22Rv1 (cell line): ENCODE data around the gene ATG7.

Source experiments
- H3K27ac ChIP-seq: fragments of 450-650 bp; 2 replicates; pipeline ENCODE4 v1.5.1; 2017
- CTCF ChIP-seq: fragments of 450-650 bp; IDR thresholded peaks from 2 replicates; pipeline ENCODE4 v1.5.1; 2017; ENCODE audit warnings: mild to moderate bottlenecking
- ZFX ChIP-seq: fragments of 450-650 bp; IDR thresholded peaks from 2 replicates; pipeline ENCODE4 v1.6.1; 2017; ENCODE audit warnings: antibody characterized with exemption, borderline replicate concordance

Gene ATG7

DNA sequence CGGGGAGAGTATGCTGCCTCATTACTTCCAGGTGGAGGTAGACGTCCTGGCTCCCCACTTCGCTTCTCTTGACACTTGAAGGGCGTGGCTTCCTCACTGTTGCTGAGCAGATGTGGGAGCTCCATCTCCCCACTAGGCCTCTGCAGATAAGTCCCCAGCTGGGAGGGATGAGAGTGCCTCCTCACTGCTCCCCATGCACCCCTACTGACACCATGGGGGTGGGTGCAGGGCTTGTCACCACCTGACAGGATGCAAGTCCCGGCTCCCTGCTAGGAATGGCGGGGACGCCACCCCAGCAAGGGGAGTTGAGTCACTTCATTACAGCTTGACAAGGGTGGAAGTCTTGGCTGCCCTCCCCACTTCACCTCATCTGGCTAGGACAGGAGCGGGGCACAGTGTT lies 36.8 kb upstream of the ATG7 start:
- no peak overlapping the region for H3K27ac ChIP-seq
- TF ChIP-seq ZFX, result no peak
- TF ChIP-seq CTCF, result no peak

DNA sequence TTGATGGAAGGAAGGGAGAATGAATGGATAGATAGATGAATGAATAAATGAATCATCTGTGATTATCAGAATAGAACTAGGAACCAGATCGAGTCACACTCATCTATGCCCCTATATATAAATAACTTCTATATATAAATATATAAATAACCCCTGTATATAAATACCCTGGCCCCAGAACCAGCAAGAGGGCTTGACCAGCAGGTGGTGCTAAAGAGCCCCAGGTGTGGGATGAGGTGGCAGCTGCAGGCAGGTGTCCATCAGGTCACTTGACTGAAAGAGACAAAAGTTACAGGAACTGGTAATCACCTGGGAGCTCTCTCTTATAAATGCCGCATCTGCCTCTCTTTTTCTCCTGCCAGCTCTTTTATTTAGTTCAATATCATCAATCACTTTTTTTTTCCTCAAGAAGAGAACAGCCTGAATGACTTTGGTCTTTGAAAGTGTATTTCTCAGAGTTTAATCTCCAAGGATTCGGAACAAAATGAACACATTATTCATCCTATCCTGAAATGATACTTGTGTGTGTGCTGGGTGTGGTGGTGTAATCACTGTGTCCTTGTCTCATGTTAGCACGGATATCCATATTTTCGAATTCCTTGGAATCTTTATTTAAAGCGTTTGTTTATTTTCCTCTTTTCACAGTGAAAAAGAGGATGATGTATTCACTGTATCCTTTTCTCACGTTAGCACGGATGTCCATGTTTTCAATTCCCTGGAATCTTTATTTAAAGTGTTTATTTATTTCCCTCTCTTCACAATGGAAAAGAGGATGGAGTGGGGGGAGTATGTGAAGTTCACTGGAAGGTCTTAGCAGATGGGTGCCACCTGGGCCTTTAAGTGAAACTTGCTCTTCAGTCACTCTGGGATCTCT lies 35.4 kb upstream of the ATG7 start:
- TF ChIP-seq CTCF (peak; percentile 94), ZFX (no peak)

GRCh38 chr3:11238060-11238459 lies 34.1 kb upstream of the ATG7 start:
- TF ChIP-seq ZFX (no peak), CTCF (no peak)
- H3K27ac ChIP-seq, result no peak overlapping the region

More for the DNA sequence above, 35.4 kb upstream of the ATG7 start:
- no peak overlapping the region for H3K27ac ChIP-seq

DNA sequence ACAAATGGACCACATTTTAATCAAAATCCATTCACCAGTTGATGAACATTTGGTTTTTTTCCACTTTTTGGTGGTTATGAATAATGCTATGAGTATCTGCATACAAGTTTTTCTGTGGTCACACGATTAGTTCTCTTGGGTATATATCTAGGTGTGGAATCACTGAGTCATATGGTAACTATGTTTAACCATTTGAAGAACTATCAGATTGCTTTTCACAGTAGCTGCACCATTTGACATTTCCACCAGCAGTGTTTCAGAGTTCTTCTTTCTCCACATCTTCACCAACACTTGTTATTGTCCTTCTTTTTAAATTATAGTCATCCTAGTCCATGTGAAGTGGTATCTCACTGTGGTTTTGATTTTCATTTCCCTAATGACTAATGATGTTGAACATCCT lies 33.3 kb upstream of the ATG7 start:
- TF ChIP-seq CTCF, result no peak
- no peak for TF ChIP-seq ZFX
- H3K27ac ChIP-seq, result no peak overlapping the region

- TF ChIP-seq ZFX (no peak), CTCF (no peak)
- no peak overlapping the region for H3K27ac ChIP-seq
Measured at GRCh38 chr3:11239796-11240195, 32.4 kb upstream of the ATG7 start.

- no peak overlapping the region for H3K27ac ChIP-seq
- TF ChIP-seq CTCF (no peak), ZFX (no peak)
Measured at GRCh38 chr3:11240496-11240895, 31.7 kb upstream of the ATG7 start.

DNA sequence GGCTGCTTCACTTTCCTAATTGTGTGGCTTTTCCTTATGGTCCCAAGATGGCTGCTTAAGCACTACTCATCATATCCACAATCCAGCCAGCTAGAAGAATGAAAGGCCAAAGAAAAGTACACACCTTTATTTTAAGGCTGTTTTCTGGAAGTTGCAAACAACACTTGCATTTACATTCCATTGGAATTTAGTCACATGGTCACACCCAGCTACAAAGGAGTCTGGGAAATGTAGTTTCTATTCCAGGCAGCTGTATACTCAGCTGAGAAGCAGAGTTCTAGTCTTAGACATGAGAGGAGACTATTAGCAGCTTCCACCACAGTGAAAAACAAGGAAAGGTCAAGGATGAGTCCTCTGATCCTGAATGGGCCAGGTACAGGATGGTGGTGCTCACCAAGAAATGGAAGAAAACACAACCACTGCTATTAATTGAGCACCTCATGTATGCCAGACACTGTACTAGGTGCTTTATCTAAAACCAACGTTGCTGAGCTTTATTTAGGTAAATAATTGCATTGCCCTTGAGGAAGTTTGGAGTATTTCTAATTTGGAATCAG lies 28.0 kb upstream of the ATG7 start:
- TF ChIP-seq ZFX (no peak), CTCF (no peak)
- H3K27ac ChIP-seq, result no peak overlapping the region
